HEK293 (cell line): ENCODE data around the gene ATG2A.

ENCODE experiments used
- CTCF ChIA-PET: fragments of 350-600 bp; formaldehyde crosslinking; extraction: SDS; loops from one replicate; lab custom pipeline; 2021; ENCODE audit warnings: antibody characterized with exemption; lab: Yijun Ruan, JAX
- POLR2A ChIA-PET: fragments of 300-600 bp; formaldehyde crosslinking; extraction: SDS; loops from one replicate; lab custom pipeline; 2020; ENCODE audit warnings: antibody characterized with exemption, inconsistent platforms; lab: Yijun Ruan, JAX
- H3K27ac ChIP-seq: fragments of 200-500 bp; sonication (Bioruptor generic); 2 replicates; pipeline ENCODE4 v1.5.1; 2014; ENCODE audit warnings: low read depth, low read length, control low read depth, inconsistent platforms; ENCODE audit errors: extremely low read depth
- H3K36me3 ChIP-seq, 2 experiments: fragments of 200-500 bp in 1 of 2; sonication (Bioruptor generic) in 1 of 2; 1 replicate in 1 of 2; 2 replicates in 1 of 2; pipeline ENCODE4 v1.5.1; 2014 to 2017; ENCODE audit warnings: inconsistent platforms in 2 of 2, low read length in 2 of 2; ENCODE audit not compliant: control insufficient read depth in 2 of 2, insufficient read depth in 1 of 2
- H3K4me1 ChIP-seq: fragments of 200-500 bp; sonication (Bioruptor generic); 2 replicates; pipeline ENCODE4 v1.5.1; 2014; ENCODE audit warnings: mild to moderate bottlenecking, low read length, inconsistent platforms; ENCODE audit not compliant: control insufficient read depth, insufficient read depth
- H3K4me3 ChIP-seq: 2 replicates; pipeline ENCODE4 v1.5.1; 2011; ENCODE audit warnings: low read depth, mild to moderate bottlenecking, control low read depth, low read length, moderate library complexity
- H3K9me3 ChIP-seq: fragments of 200-500 bp; sonication (Bioruptor generic); 2 replicates; pipeline ENCODE4 v1.5.1; 2014; ENCODE audit warnings: low read depth, low read length, inconsistent platforms; ENCODE audit not compliant: control insufficient read depth, insufficient read depth
- BCL11B ChIP-seq: fragments of 450-650 bp; formaldehyde crosslinking; IDR thresholded peaks from 2 replicates; pipeline ENCODE4 v1.5.1; 2016; ENCODE audit warnings: low read depth, missing biosample characterization, missing genetic modification characterization
- HOXD13 ChIP-seq: sonication (generic); formaldehyde crosslinking; IDR thresholded peaks from 2 replicates; pipeline ENCODE4 v1.8.0; 2022; ENCODE audit warnings: missing genetic modification reagents, borderline replicate concordance
- KLF10 ChIP-seq: fragments of 450-650 bp; IDR thresholded peaks from 2 replicates; pipeline ENCODE4 v1.5.1; 2018; ENCODE audit warnings: missing biosample characterization, mild to moderate bottlenecking, missing genetic modification characterization
- KLF17 ChIP-seq: fragments of 450-650 bp; formaldehyde crosslinking; IDR thresholded peaks from 2 replicates; pipeline ENCODE4 v1.5.1; 2016; ENCODE audit warnings: missing biosample characterization, missing genetic modification characterization
- REPIN1 ChIP-seq: fragments of 450-650 bp; formaldehyde crosslinking; IDR thresholded peaks from 2 replicates; pipeline ENCODE4 v1.5.1; 2017; ENCODE audit warnings: missing biosample characterization, missing genetic modification characterization, low read depth
- SCRT2 ChIP-seq: fragments of 450-650 bp; formaldehyde crosslinking; IDR thresholded peaks from 2 replicates; pipeline ENCODE4 v1.5.1; 2016; ENCODE audit warnings: missing biosample characterization, missing genetic modification characterization
- SP3 ChIP-seq: fragments of 450-650 bp; formaldehyde crosslinking; IDR thresholded peaks from 2 replicates; pipeline ENCODE4 v1.5.1; 2016; ENCODE audit warnings: missing biosample characterization, missing genetic modification characterization
- ZBTB17 ChIP-seq: fragments of 450-650 bp; formaldehyde crosslinking; IDR thresholded peaks from 2 replicates; pipeline ENCODE4 v1.5.1; 2016; ENCODE audit warnings: missing biosample characterization, missing genetic modification characterization
- ZBTB48 ChIP-seq: fragments of 450-650 bp; formaldehyde crosslinking; IDR thresholded peaks from 2 replicates; pipeline ENCODE4 v1.5.1; 2016; ENCODE audit warnings: missing biosample characterization, missing genetic modification characterization
- ZFP37 ChIP-seq: fragments of 450-650 bp; formaldehyde crosslinking; IDR thresholded peaks from 2 replicates; pipeline ENCODE4 v1.5.1; 2016; ENCODE audit warnings: missing biosample characterization, missing genetic modification characterization
- ZNF211 ChIP-seq: fragments of 450-650 bp; formaldehyde crosslinking; IDR thresholded peaks from 2 replicates; pipeline ENCODE4 v1.5.1; 2016; ENCODE audit warnings: low read depth, missing biosample characterization, missing genetic modification characterization
- ZNF223 ChIP-seq: fragments of 450-650 bp; formaldehyde crosslinking; IDR thresholded peaks from 2 replicates; pipeline ENCODE4 v1.5.1; 2016; ENCODE audit warnings: missing biosample characterization, missing genetic modification characterization
- ZNF341 ChIP-seq: fragments of 450-650 bp; formaldehyde crosslinking; IDR thresholded peaks from 2 replicates; pipeline ENCODE4; 2016; ENCODE audit warnings: low read depth, missing biosample characterization, missing genetic modification characterization
- ZNF354C ChIP-seq: fragments of 450-650 bp; formaldehyde crosslinking; IDR thresholded peaks from 2 replicates; pipeline ENCODE4 v1.5.1; 2016; ENCODE audit warnings: missing biosample characterization, missing genetic modification characterization, low read depth, borderline replicate concordance
- ZNF501 ChIP-seq: fragments of 450-650 bp; formaldehyde crosslinking; IDR thresholded peaks from 2 replicates; pipeline ENCODE4 v1.5.1; 2016; ENCODE audit warnings: missing biosample characterization, missing genetic modification characterization
- ZNF571 ChIP-seq: fragments of 450-650 bp; formaldehyde crosslinking; IDR thresholded peaks from 2 replicates; pipeline ENCODE4 v1.5.0; 2017; ENCODE audit warnings: missing biosample characterization, missing genetic modification characterization
- ZNF660 ChIP-seq: fragments of 450-650 bp; IDR thresholded peaks from 2 replicates; pipeline ENCODE4 v1.5.1; 2018; ENCODE audit warnings: missing biosample characterization, mild to moderate bottlenecking, missing genetic modification characterization
- ZNF707 ChIP-seq: fragments of 450-650 bp; formaldehyde crosslinking; IDR thresholded peaks from 2 replicates; pipeline ENCODE4 v1.5.1; 2016; ENCODE audit warnings: missing biosample characterization, missing genetic modification characterization
- ZXDB ChIP-seq: fragments of 450-650 bp; formaldehyde crosslinking; IDR thresholded peaks from 2 replicates; pipeline ENCODE4 v1.5.1; 2016; ENCODE audit warnings: missing biosample characterization, missing genetic modification characterization
- TF ChIP-seq, protein P1 (sequence below): fragments of 450-650 bp; formaldehyde crosslinking; IDR thresholded peaks from 2 replicates; pipeline ENCODE4 v1.5.1; 2016; ENCODE audit warnings: missing biosample characterization, missing genetic modification characterization
- TF ChIP-seq, protein P2 (sequence below): fragments of 450-650 bp; formaldehyde crosslinking; IDR thresholded peaks from 2 replicates; pipeline ENCODE4 v1.5.1; 2016; ENCODE audit warnings: missing biosample characterization, missing genetic modification characterization
- TF ChIP-seq, protein P3 (sequence below): fragments of 450-650 bp; formaldehyde crosslinking; IDR thresholded peaks from 2 replicates; pipeline ENCODE4 v1.5.1; 2016; ENCODE audit warnings: missing biosample characterization, missing genetic modification characterization, borderline replicate concordance
- TF ChIP-seq, protein P4 (sequence below): fragments of 450-650 bp; formaldehyde crosslinking; IDR thresholded peaks from 2 replicates; pipeline ENCODE4 v1.5.1; 2016; ENCODE audit warnings: missing biosample characterization, missing genetic modification characterization, low read depth
- TF ChIP-seq, protein P5 (sequence below): fragments of 450-650 bp; formaldehyde crosslinking; IDR thresholded peaks from 2 replicates; pipeline ENCODE4 v1.5.1; 2017; ENCODE audit warnings: missing biosample characterization, missing genetic modification characterization

The ATG2A gene

GRCh38 chr11:64916775-64917662 is at the start of gene ATG2A:
Gene ATG2A, minus strand, starts transcription at chr11:64917209. Its CDS starts 74 bp downstream, at chr11:64917135.
- POLR2A ChIA-PET: interaction anchor here (1.3 to 1.7 kb wide), 2 partner anchors 124 to 138 kb away, joined by 4 to 5 read pairs; partner anchors contain the start of genes SAC3D1 and SF1
- CTCF ChIA-PET: interaction anchor here (1.0 to 1.6 kb wide), 3 partner anchors 23 to 80 kb away, joined by 3 to 5 read pairs (median 4); partner anchors contain the start of gene BATF2
- peak within 1 kb of the TSS; percentile 63 for H3K27ac ChIP-seq
- no peaks in the 10 kb centered on the region for H3K9me3 ChIP-seq
- H3K4me1 ChIP-seq: no peaks in the 10 kb centered on the region
- peak within 1 kb of the TSS; percentile 86 for H3K4me3 ChIP-seq
- H3K36me3 ChIP-seq: peaks cover 0 to 24% of the 10 kb centered on the region in 2 experiments; a peak in 1 of 3 replicates
- TF ChIP-seq ZNF354C (tag by site-specific recombination) (no peak), ZNF707 (tag by site-specific recombination) (no peak), REPIN1 (tag by site-specific recombination) (0 out of 2 replicates have a peak, but pooled peaks have one; percentile 76), BCL11B (tag by site-specific recombination) (peak; percentile 53; the same call in 1 of the 2 replicates), ZNF223 (tag by site-specific recombination) (no peak), KLF17 (tag by site-specific recombination) (peak; percentile 71), ZNF660 (peak; percentile 97), KLF10 (tag by site-specific recombination) (peak; percentile 96), SP3 (tag by site-specific recombination) (peak; percentile 90), ZNF211 (tag by site-specific recombination) (no peak), HOXD13 (CRISPR knock-in tag) (no peak), SCRT2 (tag by site-specific recombination) (peak; percentile 99), ZBTB48 (tag by site-specific recombination) (peak; percentile 8; the same call in 1 of the 2 replicates), ZNF571 (tag by site-specific recombination) (no peak), ZFP37 (tag by site-specific recombination) (peak; percentile 78), ZBTB17 (tag by site-specific recombination) (0 out of 2 replicates have a peak, but pooled peaks have one; percentile 57), ZXDB (tag by site-specific recombination) (peak; percentile 82), ZNF501 (tag by site-specific recombination) (peak; percentile 84), ZNF341 (tag by site-specific recombination) (peak; percentile 94)
- TF ChIP-seq, protein P1, sequence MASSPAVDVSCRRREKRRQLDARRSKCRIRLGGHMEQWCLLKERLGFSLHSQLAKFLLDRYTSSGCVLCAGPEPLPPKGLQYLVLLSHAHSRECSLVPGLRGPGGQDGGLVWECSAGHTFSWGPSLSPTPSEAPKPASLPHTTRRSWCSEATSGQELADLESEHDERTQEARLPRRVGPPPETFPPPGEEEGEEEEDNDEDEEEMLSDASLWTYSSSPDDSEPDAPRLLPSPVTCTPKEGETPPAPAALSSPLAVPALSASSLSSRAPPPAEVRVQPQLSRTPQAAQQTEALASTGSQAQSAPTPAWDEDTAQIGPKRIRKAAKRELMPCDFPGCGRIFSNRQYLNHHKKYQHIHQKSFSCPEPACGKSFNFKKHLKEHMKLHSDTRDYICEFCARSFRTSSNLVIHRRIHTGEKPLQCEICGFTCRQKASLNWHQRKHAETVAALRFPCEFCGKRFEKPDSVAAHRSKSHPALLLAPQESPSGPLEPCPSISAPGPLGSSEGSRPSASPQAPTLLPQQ (tag by site-specific recombination): peak; percentile 88
- TF ChIP-seq, protein P2, sequence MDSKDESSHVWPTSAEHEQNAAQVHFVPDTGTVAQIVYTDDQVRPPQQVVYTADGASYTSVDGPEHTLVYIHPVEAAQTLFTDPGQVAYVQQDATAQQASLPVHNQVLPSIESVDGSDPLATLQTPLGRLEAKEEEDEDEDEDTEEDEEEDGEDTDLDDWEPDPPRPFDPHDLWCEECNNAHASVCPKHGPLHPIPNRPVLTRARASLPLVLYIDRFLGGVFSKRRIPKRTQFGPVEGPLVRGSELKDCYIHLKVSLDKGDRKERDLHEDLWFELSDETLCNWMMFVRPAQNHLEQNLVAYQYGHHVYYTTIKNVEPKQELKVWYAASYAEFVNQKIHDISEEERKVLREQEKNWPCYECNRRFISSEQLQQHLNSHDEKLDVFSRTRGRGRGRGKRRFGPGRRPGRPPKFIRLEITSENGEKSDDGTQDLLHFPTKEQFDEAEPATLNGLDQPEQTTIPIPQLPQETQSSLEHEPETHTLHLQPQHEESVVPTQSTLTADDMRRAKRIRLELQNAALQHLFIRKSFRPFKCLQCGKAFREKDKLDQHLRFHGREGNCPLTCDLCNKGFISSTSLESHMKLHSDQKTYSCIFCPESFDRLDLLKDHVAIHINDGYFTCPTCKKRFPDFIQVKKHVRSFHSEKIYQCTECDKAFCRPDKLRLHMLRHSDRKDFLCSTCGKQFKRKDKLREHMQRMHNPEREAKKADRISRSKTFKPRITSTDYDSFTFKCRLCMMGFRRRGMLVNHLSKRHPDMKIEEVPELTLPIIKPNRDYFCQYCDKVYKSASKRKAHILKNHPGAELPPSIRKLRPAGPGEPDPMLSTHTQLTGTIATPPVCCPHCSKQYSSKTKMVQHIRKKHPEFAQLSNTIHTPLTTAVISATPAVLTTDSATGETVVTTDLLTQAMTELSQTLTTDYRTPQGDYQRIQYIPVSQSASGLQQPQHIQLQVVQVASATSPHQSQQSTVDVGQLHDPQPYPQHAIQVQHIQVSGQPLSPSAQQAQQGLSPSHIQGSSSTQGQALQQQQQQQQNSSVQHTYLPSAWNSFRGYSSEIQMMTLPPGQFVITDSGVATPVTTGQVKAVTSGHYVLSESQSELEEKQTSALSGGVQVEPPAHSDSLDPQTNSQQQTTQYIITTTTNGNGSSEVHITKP: 0 out of 2 replicates have a peak, but pooled peaks have one; percentile 22
- TF ChIP-seq, protein P3, sequence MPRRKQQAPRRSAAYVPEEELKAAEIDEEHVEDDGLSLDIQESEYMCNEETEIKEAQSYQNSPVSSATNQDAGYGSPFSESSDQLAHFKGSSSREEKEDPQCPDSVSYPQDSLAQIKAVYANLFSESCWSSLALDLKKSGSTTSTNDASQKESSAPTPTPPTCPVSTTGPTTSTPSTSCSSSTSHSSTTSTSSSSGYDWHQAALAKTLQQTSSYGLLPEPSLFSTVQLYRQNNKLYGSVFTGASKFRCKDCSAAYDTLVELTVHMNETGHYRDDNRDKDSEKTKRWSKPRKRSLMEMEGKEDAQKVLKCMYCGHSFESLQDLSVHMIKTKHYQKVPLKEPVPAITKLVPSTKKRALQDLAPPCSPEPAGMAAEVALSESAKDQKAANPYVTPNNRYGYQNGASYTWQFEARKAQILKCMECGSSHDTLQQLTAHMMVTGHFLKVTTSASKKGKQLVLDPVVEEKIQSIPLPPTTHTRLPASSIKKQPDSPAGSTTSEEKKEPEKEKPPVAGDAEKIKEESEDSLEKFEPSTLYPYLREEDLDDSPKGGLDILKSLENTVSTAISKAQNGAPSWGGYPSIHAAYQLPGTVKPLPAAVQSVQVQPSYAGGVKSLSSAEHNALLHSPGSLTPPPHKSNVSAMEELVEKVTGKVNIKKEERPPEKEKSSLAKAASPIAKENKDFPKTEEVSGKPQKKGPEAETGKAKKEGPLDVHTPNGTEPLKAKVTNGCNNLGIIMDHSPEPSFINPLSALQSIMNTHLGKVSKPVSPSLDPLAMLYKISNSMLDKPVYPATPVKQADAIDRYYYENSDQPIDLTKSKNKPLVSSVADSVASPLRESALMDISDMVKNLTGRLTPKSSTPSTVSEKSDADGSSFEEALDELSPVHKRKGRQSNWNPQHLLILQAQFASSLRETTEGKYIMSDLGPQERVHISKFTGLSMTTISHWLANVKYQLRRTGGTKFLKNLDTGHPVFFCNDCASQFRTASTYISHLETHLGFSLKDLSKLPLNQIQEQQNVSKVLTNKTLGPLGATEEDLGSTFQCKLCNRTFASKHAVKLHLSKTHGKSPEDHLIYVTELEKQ (tag by site-specific recombination): 0 out of 2 replicates have a peak, but pooled peaks have one; percentile 8
- TF ChIP-seq, protein P4, sequence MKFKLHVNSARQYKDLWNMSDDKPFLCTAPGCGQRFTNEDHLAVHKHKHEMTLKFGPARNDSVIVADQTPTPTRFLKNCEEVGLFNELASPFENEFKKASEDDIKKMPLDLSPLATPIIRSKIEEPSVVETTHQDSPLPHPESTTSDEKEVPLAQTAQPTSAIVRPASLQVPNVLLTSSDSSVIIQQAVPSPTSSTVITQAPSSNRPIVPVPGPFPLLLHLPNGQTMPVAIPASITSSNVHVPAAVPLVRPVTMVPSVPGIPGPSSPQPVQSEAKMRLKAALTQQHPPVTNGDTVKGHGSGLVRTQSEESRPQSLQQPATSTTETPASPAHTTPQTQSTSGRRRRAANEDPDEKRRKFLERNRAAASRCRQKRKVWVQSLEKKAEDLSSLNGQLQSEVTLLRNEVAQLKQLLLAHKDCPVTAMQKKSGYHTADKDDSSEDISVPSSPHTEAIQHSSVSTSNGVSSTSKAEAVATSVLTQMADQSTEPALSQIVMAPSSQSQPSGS (tag by site-specific recombination): no peak
- TF ChIP-seq, protein P5, sequence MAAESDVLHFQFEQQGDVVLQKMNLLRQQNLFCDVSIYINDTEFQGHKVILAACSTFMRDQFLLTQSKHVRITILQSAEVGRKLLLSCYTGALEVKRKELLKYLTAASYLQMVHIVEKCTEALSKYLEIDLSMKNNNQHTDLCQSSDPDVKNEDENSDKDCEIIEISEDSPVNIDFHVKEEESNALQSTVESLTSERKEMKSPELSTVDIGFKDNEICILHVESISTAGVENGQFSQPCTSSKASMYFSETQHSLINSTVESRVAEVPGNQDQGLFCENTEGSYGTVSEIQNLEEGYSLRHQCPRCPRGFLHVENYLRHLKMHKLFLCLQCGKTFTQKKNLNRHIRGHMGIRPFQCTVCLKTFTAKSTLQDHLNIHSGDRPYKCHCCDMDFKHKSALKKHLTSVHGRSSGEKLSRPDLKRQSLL (tag by site-specific recombination): 0 out of 2 replicates have a peak, but pooled peaks have one; percentile 50
